Tongue (tissue), 2 donors: ENCODE measurements around the gene DNAL1. TPM values are rescaled to one million over a fixed set of nuclear protein-coding genes. Genes with fewer than 3 reads are reported as not detected.

Experiments
- DNase-seq: peaks from one replicate; pipeline ENCODE4 v3.0.0-alpha.2; 2015
- total RNA-seq: library from RNA; depleted of rRNA; stranded (reverse); fragments of >200 nt; gene quantifications from one replicate; pipeline ENCODE4 v1.2.3, GENCODE V29; 2014

DNAL1 gene
- total RNA-seq, 1 donor from 2014 or later = 7.4 TPM

DNA sequence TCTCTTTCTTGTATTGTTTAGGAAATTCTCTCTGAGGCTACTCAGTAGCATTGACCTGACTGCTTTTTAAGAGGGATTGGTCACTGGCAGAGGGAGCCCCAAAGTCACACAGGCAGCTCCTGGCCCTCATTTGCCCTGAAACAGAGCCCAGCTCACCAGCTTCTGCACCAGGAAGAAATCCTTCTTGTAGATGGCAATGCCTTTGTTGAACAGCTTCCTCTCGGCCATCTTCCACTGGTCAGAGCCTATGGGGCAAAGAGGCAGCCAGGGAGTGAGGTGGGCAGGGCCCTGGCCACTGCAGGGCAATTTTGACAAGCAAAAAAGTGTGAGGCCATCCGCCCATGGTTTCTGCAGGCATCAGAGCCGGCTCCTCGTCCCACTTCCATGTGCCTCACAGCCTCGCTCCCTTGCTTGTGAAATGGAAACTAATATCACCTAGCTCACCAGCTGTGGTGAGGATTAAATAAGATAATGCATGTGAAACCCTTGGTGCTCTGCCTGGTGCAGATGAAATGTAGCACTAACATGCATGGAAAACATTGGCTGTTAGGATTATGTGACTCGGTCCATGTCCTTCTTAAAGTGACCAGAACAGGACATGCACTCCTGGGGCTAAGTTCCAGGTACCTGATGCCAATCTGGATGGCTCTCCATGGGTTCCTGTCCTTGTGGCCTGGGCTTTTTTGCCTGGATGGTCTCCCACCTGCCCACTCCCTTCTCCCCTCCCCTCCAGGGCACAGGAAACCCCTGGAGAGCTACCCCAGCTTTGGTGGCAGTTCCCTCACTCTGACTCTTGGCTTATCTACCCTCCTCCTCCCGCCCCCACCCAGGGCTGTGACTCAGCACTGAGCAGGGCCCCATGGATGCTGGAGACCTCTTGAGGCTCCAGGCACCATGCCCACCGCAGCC lies 80.6 kb downstream of the DNAL1 start:
- no peak for DNase-seq

DNA sequence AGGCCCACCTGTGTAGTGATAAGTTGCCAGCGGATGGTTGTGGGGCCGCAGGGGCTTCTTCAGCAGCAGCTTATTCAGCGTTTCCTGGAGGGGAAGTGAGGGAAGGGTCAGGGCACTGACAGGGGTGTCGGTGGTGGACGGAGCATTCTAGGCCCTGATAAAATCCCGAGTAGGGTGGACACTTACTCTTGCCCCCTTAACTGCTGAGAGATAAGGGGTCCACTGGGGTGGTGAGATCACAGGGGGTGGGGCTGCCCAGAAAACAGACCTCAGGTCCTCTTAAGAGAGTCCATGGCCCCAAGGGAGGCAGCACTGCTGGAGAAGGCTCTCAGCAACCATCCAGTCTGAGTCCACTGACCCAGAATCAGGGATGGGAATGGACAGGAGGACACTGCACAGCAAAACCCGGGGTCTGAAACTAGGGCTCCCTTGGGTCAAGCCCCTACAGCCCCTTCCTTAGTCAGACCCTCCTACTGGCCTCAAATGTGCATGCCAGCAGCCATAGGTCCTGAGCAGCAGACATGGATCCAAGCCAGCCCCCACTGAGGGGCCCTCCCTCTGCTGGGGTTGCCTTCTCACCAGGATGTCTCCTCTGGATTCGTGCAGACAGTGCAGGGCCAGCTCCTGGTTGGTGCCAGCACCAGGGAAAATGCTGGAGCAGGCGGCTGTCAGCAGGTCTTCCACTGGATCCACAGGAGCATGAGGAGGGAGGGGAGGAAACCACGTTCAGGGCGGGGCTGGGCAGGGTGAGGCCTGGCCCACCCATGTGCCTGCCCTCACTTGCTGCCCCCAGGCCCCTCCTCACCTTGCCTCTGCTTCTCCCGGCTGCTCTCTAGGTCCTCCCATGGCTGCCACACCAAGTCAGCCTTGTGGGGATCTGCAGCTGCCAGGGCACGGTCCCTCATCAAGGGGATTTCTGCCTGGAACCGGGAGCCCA lies 81.5 kb downstream of the DNAL1 start:
- no peak for DNase-seq

DNA sequence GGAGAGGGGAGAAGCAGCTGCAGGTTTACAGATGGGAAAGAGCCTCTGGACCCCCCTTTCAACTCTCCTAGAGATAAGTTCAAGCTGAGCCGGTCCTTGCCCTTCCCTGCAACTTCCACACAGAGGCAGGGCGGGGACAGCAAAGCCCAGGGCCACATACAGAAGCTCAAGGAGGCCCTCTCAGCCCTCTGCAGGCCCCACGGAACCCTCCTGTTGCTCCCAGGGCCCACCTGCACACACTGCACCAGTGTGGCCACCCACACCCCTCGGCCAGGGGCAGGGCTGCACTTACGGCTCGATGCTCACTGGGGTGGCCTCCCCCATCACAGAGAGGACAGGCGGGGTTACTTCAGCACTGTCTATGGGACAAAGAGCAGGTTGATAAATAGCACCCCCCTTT lies 82.4 kb downstream of the DNAL1 start:
- no peak for DNase-seq

DNA sequence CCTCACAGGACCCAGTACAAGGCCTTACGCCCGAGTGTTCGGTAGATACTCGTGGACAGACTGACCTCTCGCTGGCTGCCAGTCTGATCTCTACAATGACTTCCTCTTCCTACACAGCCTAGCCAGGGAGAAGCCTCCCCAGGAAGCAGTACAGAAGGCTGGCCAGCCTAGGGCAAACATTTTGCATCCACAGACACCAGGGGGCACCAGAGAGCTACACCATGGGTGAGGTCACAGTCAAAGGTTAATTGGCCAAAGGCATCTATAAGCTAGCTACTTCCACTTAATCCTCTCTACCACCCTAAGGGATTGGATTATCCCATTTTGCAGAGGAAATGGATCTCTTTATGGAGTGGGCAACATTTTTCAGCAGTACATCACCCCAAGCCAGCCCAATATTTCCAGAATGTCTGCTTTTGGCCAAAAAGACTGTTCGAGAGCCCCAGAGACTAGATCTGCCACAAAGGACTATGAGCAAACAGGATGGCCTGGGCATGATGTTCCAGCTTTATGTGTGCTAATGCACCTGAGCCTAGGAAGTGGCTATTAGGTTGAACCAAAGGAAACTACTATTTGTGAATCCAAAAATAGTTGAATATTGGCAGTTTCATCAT lies 84.0 kb downstream of the DNAL1 start:
- peak; percentile 89 for DNase-seq

DNA sequence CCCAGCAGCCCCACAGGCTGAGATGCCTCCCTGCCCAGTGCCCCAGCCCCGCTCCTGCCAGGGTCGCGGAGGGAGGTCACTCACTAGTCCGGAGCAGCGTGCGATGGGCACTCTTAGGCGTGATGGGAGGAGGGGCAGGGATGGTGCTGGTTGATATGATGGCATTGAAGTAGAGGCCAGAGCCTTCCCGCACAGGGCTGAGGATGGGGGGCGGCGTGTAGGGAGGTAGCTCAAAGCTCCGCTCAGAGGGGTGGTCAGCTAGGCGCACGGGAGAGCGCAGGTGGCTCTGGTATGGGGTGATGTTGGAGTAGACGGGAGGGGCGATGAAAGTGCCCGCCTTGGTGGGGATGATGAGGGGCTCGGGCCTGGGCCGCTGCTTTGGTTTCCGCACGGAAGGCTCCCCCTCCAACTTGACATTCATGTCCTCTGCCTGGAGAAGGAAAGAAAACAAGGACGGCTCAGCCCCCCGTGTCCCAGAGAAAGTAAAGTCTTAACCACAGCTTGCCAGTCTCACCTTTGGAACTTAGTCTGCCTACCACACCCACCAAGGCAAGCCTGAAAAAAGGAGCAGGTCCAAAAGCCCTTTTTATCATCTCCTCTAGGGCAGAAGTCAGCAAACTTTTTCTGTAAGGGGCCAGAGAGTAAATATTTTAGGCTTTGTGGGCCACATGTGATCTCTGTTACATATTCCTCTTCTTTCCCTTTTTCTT lies 84.9 kb downstream of the DNAL1 start:
- no peak for DNase-seq

DNA sequence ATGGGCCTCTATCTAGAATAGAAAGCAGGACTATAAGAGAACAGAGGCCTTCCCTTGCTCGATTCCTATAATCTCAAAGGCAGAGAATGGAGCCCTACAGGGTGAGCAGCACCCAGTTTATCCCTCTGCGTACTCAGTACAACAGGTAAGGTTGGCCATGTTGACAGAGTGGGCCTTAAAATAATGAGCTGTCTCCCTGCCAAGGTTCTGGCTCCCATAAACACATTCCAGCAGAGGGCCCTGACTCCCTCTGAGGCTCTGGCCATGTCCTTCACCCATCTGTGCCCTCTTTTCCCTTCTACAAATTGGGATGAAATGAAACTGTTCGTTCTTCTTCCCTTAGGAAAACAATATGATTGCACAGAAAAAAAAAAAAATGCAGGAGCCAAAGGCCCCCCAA lies 86.3 kb downstream of the DNAL1 start:
- DNase-seq = no peak

DNA sequence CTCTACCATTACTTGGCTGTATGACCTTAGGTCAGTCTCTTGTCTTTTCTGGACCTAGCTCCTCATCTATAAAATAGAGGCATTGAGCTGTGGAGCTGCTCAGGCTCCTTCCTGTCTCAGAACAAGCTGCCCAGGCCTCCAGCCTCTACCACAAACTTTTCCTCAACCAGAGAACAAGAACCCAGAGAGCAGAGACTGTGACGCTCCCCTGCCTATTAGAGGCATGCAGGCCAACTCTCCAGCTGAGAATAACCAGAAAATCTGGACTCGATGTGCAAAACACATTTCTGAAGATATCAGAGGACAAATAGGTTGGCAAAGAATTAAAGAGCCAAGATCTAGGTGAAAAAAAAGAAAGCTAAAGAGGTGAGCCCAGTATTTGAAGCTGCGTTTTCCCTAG lies 87.2 kb downstream of the DNAL1 start:
- no peak for DNase-seq

DNA sequence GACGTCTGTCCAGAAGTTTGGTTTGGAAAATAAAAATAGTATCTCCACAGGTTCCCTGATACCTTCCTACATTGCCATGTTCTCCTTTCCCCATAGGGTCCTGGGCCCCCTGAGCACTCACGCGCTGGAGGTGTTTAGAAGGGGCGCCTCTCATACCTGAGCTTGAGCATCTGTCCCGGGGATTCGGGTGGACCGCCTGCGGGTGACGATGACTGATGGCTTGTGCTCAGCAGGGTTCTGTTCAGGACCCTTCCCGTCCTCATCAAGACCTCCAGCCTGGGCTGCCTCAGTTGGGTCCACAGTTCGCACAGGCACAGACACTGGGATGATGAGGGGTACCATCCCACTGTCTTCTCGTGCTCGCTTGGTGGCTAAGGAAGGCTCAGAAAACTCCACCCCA lies 92.1 kb downstream of the DNAL1 start:
- no peak for DNase-seq

DNA sequence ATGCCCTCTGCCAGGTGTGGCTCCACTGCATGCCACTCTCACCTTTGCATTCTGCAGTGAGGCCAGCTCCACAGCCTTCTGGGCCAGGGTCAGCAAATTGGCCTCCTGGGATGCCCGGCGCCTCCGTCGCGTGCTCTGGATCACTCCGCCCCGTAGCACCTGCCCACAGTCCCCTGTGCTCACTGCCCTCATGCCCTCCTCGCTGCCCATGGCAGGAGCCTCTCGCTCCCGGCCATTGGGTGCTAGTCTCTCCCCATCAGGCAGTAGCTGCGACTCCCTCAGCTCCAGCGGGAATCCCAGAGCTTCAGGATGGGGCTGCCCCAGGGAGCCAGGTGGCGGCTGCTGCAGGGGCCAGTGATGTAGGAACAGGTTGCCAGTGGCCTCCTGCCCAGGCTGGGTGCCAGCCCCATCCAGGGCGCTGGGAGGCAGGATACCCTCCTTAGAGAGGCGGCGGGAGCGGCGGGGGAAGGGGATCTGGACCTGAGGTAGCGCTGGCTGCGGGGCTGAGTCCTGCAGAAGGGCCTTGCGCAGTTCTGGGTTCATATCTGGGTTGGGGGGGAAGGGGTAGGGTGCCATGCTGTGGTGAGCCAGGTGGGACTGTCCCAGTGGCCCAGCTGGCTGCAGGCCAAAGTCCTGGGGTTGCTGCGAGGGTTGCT lies 93.9 kb downstream of the DNAL1 start:
- no peak for DNase-seq

DNA sequence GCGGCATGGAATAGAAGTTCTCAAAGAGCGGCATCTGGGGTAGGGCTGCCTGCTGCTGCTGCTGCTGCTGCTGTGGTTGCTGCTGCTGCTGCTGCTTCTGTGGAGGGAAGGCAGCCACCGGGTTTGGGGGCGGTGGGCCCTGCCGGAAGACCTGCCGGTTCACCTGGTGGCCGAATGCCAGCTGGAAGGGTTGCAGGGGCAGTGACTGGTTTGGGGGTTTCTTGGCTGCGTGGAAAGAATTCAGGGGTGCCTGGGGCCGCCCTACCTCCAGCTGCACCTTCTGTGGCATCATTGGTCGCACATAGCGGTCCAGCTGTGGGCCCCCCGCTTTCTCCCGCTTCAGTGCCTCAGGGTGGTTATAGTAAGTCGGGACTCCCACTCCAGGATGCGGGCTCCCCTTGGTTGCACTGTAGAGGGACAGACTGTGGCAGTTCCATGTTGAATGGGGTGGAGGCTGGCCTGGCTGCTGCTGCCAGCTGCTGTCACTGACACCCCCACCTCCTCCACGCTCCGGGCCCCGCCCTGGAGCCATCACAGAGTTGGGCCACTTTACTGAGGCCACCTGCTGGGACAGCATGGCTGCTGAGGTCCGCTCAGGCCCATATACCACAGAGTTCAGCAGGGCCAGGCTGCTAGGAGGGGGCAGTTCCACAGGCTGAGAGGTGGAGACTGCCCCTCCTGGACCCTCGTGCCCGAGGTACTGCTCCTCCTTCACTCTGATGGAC lies 94.5 kb downstream of the DNAL1 start:
- DNase-seq = no peak

DNA sequence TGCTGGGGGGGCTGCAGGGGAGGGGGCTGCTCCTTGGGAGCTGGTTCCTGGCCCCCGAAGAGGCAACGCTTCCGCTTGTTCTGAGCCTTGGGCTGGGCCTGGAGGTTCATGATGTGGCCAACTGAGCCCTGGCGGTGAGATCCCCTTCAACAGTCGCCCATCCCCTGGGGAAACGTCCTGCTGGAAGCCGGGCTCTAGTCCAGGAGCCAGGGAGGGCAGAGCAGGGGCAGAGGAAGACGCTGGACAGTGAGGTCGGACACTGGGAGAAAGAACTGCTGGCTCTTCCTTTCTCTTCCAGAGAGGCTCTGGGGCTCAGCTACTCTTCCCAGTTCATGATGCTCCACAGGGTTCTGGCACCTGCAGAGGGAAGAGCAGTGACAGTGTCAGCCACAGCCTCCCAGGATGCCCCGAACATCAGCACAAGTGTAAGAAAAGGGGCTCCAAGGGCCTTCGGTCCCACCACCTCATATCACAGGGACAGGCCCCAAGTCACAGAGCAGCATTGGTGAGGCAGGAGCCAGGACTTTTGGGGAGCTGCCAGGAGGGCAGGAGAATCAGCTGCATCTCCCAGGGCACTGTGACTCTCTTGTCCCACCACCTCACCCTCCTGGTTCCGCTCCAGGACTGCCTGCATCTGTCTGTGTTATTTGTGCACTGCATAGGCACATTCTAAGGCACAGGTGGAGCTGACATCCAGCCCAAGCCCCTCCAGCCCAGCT lies 95.3 kb downstream of the DNAL1 start:
- DNase-seq = no peak

DNA sequence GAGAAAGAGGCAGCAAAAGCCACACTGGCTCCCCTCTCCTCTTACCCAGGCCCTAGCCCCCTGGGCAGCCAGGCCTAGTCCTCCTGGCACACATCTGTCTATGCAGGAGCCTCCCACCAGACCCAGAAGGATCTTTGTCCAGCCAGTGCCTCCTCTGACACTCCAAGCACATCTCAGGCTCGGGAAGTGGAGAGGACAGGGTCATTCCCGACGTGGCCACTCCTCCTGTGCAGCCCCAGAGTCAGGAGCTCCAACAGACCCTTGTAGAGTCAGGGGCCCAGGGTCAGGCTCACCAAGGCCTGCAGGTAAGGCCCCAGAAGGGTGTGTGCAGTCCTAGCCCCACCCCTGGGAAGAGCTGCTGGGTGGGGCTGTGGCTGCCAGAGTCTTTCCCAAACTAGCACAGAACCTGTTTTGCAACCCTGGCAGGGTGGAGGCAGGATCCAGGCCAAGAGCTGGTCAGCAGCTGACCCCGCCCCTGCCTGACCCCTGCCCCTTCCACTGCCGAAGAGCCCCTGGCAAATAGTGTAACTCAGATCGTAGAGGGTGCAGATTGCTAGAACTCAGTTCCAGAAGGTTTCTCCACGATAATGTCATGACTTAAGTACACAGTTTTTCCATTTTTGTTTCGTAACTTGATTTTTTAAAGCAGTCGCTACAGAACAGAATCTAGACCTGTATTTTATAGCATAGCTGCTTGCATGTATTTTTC lies 96.0 kb downstream of the DNAL1 start:
- no peak for DNase-seq

DNA sequence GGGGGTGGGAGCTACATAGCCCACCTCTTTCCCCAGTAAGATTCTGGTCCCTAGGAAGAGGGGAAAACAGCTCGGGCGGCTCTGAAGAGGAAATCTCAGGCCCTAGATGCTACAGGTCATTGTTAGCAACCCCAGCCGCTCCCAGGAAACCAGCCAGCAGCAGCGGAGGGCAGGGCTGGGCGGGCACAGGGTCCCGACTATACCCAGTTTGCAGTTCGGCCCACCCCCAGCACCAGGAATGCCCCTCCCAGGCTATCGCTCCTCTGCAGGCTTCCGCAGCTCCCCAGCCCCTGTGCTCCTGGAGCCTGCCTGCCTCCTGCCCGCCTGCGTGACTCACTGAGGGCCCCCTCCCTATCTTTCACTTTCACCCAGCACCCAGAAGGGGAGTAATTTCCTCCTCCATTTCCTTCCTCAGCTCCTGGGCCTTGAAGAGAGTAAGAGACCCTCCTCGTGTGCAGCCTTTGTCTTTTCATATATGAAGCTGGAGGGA lies 96.6 kb downstream of the DNAL1 start:
- DNase-seq = peak; percentile 66

DNA sequence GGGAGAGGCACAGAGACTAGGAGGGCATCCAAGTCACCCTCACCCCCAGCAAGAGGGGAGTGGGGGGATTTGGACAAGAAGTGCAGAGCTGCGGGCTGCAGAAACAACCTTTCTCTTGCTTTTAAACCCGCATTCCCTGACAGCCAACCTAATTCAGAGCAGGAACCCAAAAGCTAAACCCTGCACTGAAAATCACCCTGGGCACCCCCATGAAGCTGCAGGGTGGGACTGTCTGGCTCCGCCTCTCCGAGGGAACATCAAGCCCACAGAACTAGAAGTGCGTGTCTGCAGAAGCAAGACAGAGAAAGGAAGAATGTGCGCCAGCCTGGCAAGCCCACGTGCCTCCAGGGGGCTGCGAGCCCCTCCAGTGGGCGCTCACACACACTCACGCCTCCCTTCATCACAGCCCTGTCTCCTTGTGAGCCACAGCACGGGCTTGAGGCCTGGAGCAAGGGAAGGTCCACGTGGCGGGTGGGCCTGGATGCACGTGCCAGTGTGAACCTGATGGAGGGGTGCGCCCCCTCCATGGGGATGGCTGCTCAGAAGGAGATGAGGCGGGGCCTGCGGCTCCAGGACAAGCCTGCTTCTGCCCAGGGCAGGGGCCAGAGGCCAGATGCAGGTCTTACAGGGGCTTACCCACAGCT lies 97.2 kb downstream of the DNAL1 start:
- no peak for DNase-seq

DNA sequence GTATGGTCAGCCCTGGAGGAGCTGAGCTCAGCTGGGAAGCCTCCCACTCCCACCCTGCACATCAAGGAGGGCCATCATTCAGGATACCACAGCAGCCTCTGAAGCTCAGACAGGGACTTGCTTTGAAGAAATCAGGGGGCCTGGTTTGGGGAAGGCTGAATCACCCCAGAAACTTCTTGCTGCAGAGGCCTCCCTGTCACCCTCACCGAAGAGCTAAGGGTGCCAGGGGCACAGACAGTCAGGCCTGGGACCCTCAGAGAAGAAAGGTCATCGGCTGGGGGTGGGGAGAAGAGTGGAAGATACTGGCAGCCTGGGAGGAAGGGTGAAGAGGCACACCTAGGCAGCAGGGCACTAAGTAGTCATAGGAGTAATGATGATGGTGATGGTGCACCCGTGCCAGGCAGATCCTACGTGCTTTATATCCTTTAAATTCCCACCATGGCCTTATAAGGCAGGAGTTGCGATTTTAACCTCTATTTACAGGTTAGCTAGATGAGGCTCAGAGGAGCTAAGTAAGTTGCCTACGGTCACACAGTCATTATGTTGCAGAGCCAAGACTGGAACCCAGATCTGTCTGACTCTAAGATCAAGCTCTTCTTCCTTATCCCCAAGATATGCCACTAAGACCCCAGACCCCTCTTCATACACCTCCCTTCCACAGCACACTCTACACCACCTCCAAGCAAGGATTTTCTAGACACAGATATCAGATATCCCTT lies 97.9 kb downstream of the DNAL1 start:
- no peak for DNase-seq

DNA sequence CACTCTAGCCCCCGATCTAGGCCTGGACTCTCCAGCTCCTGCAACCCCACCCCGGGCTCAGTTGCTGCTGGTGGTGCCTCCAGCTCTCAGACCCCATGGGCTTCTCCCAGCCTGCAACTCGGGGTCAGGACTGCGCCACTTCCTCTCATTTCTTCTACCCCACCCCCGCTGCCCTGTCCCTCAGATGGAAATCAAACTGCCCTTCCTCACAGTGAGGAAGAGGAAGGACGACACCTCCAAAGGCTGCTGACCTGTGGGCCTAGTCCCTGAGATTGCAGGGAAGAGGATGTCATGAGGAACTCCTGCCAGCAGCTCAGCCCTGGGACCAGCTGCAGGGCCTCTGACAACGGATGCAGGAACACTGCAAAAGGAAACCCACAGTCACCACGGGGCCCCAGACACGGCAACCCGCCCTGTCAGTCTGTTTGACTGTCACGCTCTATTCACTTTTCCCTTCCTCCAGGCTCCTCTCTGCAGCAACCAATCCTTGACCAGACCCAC lies 98.7 kb downstream of the DNAL1 start:
- DNase-seq = peak; percentile 62

DNA sequence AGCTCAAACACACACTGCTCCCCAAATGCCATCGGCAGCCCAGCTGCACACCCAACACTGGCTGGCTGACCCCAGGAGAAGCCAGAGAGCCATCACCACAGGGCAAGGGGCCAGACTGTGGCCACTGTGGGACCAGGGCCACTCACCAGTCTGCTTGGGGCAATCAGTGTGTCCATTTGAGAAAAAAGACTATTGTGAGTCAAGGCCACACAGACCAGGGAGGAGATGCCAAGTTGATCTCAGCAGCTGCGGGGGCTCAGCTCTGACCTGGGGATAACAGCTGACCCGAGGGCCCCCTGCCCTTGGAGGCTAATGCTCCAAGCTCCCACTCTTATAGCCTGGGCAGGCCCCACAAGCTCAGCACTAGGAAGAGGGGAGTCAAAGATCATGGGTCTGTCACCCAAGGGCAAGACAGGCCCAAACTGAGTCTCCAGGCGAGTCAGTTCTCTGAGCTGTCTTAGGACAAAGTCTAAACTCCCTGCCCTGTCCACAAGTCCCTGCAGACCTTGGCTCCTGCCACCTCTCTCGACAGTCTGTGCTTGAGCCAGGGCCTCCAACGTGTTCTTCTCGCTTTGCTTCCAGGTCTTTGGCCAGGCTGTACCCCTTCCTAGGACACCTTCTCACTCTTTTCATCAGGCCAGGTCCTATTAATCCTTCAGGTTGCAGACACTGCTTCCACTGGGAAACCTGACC lies 99.5 kb downstream of the DNAL1 start:
- DNase-seq = no peak
